H9 (cell line): ENCODE results near the gene ZNF444. TPM values are rescaled to one million over a fixed set of nuclear protein-coding genes. Genes with fewer than 3 reads are reported as not detected.

Experiments
- DNase-seq: peaks from one replicate; pipeline ENCODE4 v3.0.0-alpha.2; 2017
- H2AFZ ChIP-seq: one replicate; pipeline ENCODE4 v1.6.1; 2013; ENCODE audit warnings: mild to moderate bottlenecking, low read length, control low read depth, moderate library complexity
- H2AK5ac ChIP-seq: 2 replicates; pipeline ENCODE4 v1.6.1; 2013; ENCODE audit warnings: low read length, control low read depth, mixed read lengths; ENCODE audit not compliant: insufficient read length
- H2BK120ac ChIP-seq: one replicate; pipeline ENCODE4 v1.6.1; 2013; ENCODE audit warnings: low read depth, mild to moderate bottlenecking, low read length, control low read depth, inconsistent platforms; ENCODE audit not compliant: poor library complexity, severe bottlenecking
- H2BK12ac ChIP-seq: 2 replicates; pipeline ENCODE4 v1.6.1; 2013; ENCODE audit warnings: low read length, control low read depth, mixed read lengths, low read depth; ENCODE audit not compliant: insufficient read length
- H2BK15ac ChIP-seq: 2 replicates; pipeline ENCODE4 v1.6.1; 2013; ENCODE audit warnings: low read depth, low read length, control low read depth
- H2BK20ac ChIP-seq: one replicate; pipeline ENCODE4 v1.6.1; 2013; ENCODE audit warnings: low read depth, mild to moderate bottlenecking, low read length, control low read depth, inconsistent platforms; ENCODE audit not compliant: poor library complexity, severe bottlenecking
- H2BK5ac ChIP-seq: 2 replicates; pipeline ENCODE4 v1.6.1; 2013; ENCODE audit warnings: low read length, control low read depth, mixed read lengths; ENCODE audit not compliant: insufficient read length
- H3K14ac ChIP-seq: 2 replicates; pipeline ENCODE4 v1.6.1; 2013; ENCODE audit warnings: low read length, control low read depth; ENCODE audit not compliant: insufficient read depth
- H3K18ac ChIP-seq: 2 replicates; pipeline ENCODE4 v1.6.1; 2013; ENCODE audit warnings: low read depth, mild to moderate bottlenecking, mixed read lengths, low read length, control low read depth; ENCODE audit not compliant: insufficient read length
- H3K23ac ChIP-seq: 2 replicates; pipeline ENCODE4 v1.6.1; 2013; ENCODE audit warnings: low read length, control low read depth, mixed read lengths, low read depth; ENCODE audit not compliant: insufficient read length
- H3K23me2 ChIP-seq: 2 replicates; pipeline ENCODE4 v1.6.1; 2013; ENCODE audit warnings: low read depth, mild to moderate bottlenecking, mixed read lengths, low read length, control low read depth; ENCODE audit not compliant: insufficient read length, poor library complexity, severe bottlenecking
- H3K27ac ChIP-seq: 2 replicates; pipeline ENCODE4 v1.5.1; 2013; ENCODE audit warnings: low read length, control low read depth, mixed read lengths, low read depth; ENCODE audit not compliant: insufficient read length
- H3K27me3 ChIP-seq: 2 replicates; pipeline ENCODE4 v1.6.1; 2013; ENCODE audit warnings: low read length, control low read depth, inconsistent platforms; ENCODE audit not compliant: insufficient read depth
- H3K4ac ChIP-seq: 2 replicates; pipeline ENCODE4 v1.6.1; 2013; ENCODE audit warnings: low read depth, mild to moderate bottlenecking, control low read depth, inconsistent platforms, low read length, moderate library complexity
- H3K4me1 ChIP-seq: 2 replicates; pipeline ENCODE4 v1.6.1; 2013; ENCODE audit warnings: low read length, control low read depth, inconsistent platforms; ENCODE audit not compliant: insufficient read depth
- H3K4me2 ChIP-seq: 2 replicates; pipeline ENCODE4 v1.6.1; 2013; ENCODE audit warnings: low read length, control low read depth, mixed read lengths; ENCODE audit not compliant: insufficient read length, insufficient read depth
- H3K56ac ChIP-seq: 2 replicates; pipeline ENCODE4 v1.6.1; 2013; ENCODE audit warnings: low read depth, mild to moderate bottlenecking, mixed read lengths, low read length, control low read depth; ENCODE audit not compliant: insufficient read length
- H3K79me1 ChIP-seq: 2 replicates; pipeline ENCODE4 v1.6.1; 2013; ENCODE audit warnings: low read depth, mild to moderate bottlenecking, moderate library complexity, low read length, control low read depth, inconsistent platforms; ENCODE audit not compliant: insufficient read depth, poor library complexity, severe bottlenecking
- H3K79me2 ChIP-seq: 2 replicates; pipeline ENCODE4 v1.6.1; 2013; ENCODE audit warnings: low read length, control low read depth, inconsistent platforms; ENCODE audit not compliant: insufficient read depth
- H3K9ac ChIP-seq: 2 replicates; pipeline ENCODE4 v1.6.1; 2013; ENCODE audit warnings: low read length, control low read depth, mixed read lengths; ENCODE audit not compliant: insufficient read length; ENCODE audit errors: extremely low read depth
- H3K9me3 ChIP-seq: one replicate; pipeline ENCODE4 v1.6.1; 2013; ENCODE audit warnings: low read depth, low read length, inconsistent platforms; ENCODE audit not compliant: control insufficient read depth
- H3T11ph ChIP-seq: one replicate; pipeline ENCODE4 v1.6.1; 2013; ENCODE audit warnings: mild to moderate bottlenecking, low read length, control low read depth, inconsistent platforms
- H4K20me1 ChIP-seq: one replicate; pipeline ENCODE4 v1.6.1; 2013; ENCODE audit not compliant: control insufficient read depth, insufficient read length, insufficient read depth
- H4K5ac ChIP-seq: 2 replicates; pipeline ENCODE4 v1.6.1; 2013; ENCODE audit warnings: low read depth, mild to moderate bottlenecking, mixed read lengths, low read length, control low read depth; ENCODE audit not compliant: insufficient read length
- H4K8ac ChIP-seq: replicated peaks from 2 replicates; pipeline ENCODE4 v1.6.1; 2013; ENCODE audit warnings: low read length, control low read depth, mixed read lengths, low read depth; ENCODE audit not compliant: insufficient read length
- H4K91ac ChIP-seq: 2 replicates; pipeline ENCODE4 v1.6.1; 2013; ENCODE audit warnings: low read depth, mild to moderate bottlenecking, moderate library complexity, mixed read lengths, low read length, control low read depth; ENCODE audit not compliant: insufficient read length
- H3K27ac Mint-ChIP-seq, 3 experiments: 2 replicates in 2 of 3; 3 replicates in 1 of 3; pipeline ENCODE4 v1.8.0; 2020 to 2021; ENCODE audit warnings: mixed read lengths in 3 of 3, mild to moderate bottlenecking in 1 of 3, moderate library complexity in 1 of 3
- H3K27me3 Mint-ChIP-seq: 2 replicates; pipeline ENCODE4 v1.8.0; 2021; ENCODE audit warnings: low read depth, mild to moderate bottlenecking, moderate library complexity, mixed read lengths
- H3K36me3 Mint-ChIP-seq, 3 experiments: 2 replicates in 2 of 3; 3 replicates in 1 of 3; pipeline ENCODE4 v1.8.0; 2020 to 2021; ENCODE audit warnings: low read depth in 3 of 3, mixed read lengths in 3 of 3; ENCODE audit not compliant: insufficient read depth in 1 of 3
- H3K4me1 Mint-ChIP-seq, 2 experiments: 2 replicates each; pipeline ENCODE4 v1.8.0; 2020; ENCODE audit warnings: mixed read lengths in 2 of 2
- H3K4me3 Mint-ChIP-seq, 2 experiments: 2 replicates in 1 of 2; 3 replicates in 1 of 2; pipeline ENCODE4 v1.8.0; 2020 to 2021; ENCODE audit warnings: mild to moderate bottlenecking in 2 of 2, mixed read lengths in 2 of 2, moderate library complexity in 1 of 2
- H3K9me3 Mint-ChIP-seq, 2 experiments: 2 replicates in 1 of 2; 3 replicates in 1 of 2; pipeline ENCODE4 v1.8.0; 2020; ENCODE audit warnings: mild to moderate bottlenecking in 2 of 2, mixed read lengths in 2 of 2, moderate library complexity in 1 of 2
- WGBS: extraction: QIAGEN DNeasy Blood & Tissue Kit; methylation state at CpG from one replicate; pipeline ENCODE4 v1.1.7; 2013; ENCODE audit warnings: missing lambda C conversion rate, low lambda C conversion rate, mixed read lengths; ENCODE audit not compliant: insufficient read length; ENCODE audit errors: extremely low coverage; 5-methylcytosine and 5-hydroxymethylcytosine counted together
- total RNA-seq: library from RNA; stranded (reverse); gene quantifications from 2 replicates; pipeline ENCODE4 v1.2.1, GENCODE V29; 2021
- TF ChIP-seq, protein P1 (sequence below): fragments of 200-600 bp; sonication (generic); conservative IDR thresholded peaks from 3 replicates; pipeline ENCODE4 v1.8.0; 2021; ENCODE audit warnings: antibody characterized with exemption, mild to moderate bottlenecking

ZNF444 gene
- total RNA-seq, 1 experiment from 2014 or later: 49.7 TPM

GRCh38 chr19:56108447-56109195 lies 32.5 kb upstream of the ZNF444 start:
- H3K4me3 Mint-ChIP-seq: peak overlapping the region in 1 of 2 experiments; percentile 44; a peak in 1 of 5 replicates
- no peaks in the 10 kb centered on the region for H3K27me3 ChIP-seq
- no peaks in the 10 kb centered on the region for H3K23me2 ChIP-seq
- H2BK120ac ChIP-seq: no peak overlapping the region
- H2BK5ac ChIP-seq: no peak overlapping the region
- no peak overlapping the region for H3K18ac ChIP-seq
- no peak overlapping the region for H3K56ac ChIP-seq
- no peak overlapping the region for H3K23ac ChIP-seq
- H3K9me3 Mint-ChIP-seq: no peaks in the 10 kb centered on the region
- no peak overlapping the region for H3K27ac ChIP-seq
- no peak for DNase-seq
- peak overlapping the region; percentile 77 to 91 (median 90); a peak in 6 of 7 replicates for H3K27ac Mint-ChIP-seq
- H3K4ac ChIP-seq: no peak overlapping the region
- H3K79me1 ChIP-seq: no peaks in the 10 kb centered on the region
- H2BK12ac ChIP-seq: no peak overlapping the region
- TF ChIP-seq, protein P1, sequence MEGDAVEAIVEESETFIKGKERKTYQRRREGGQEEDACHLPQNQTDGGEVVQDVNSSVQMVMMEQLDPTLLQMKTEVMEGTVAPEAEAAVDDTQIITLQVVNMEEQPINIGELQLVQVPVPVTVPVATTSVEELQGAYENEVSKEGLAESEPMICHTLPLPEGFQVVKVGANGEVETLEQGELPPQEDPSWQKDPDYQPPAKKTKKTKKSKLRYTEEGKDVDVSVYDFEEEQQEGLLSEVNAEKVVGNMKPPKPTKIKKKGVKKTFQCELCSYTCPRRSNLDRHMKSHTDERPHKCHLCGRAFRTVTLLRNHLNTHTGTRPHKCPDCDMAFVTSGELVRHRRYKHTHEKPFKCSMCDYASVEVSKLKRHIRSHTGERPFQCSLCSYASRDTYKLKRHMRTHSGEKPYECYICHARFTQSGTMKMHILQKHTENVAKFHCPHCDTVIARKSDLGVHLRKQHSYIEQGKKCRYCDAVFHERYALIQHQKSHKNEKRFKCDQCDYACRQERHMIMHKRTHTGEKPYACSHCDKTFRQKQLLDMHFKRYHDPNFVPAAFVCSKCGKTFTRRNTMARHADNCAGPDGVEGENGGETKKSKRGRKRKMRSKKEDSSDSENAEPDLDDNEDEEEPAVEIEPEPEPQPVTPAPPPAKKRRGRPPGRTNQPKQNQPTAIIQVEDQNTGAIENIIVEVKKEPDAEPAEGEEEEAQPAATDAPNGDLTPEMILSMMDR: no peak
- peaks cover 13% of the 10 kb centered on the region for H3K4me1 ChIP-seq
- H3K9ac ChIP-seq: no peak overlapping the region
- H4K20me1 ChIP-seq: peaks cover 3% of the 10 kb centered on the region
- H3T11ph ChIP-seq: no peak overlapping the region
- peak overlapping the region; percentile 39; the same call in 1 of the 2 replicates for H3K14ac ChIP-seq
- H4K91ac ChIP-seq: no peak overlapping the region
- no peaks in the 10 kb centered on the region for H3K27me3 Mint-ChIP-seq
- peaks cover 64% of the 10 kb centered on the region; the same call in 1 of the 2 replicates for H3K79me2 ChIP-seq
- H4K5ac ChIP-seq: no peak overlapping the region
- H3K4me1 Mint-ChIP-seq: peaks cover 58 to 73% of the 10 kb centered on the region in 2 experiments
- WGBS: no CpG with 5 or more reads among the region's 24 CpGs
- H2AFZ ChIP-seq: no peak overlapping the region
- H2BK15ac ChIP-seq: no peak overlapping the region
- no peak overlapping the region for H3K4me2 ChIP-seq
- no peak overlapping the region for H4K8ac ChIP-seq
- H3K9me3 ChIP-seq: no peaks in the 10 kb centered on the region
- H3K36me3 Mint-ChIP-seq: peaks cover 2 to 13% (median 4%) of the 10 kb centered on the region in 3 experiments; a peak in 5 of 7 replicates
- H2BK20ac ChIP-seq: no peak overlapping the region
- no peak overlapping the region for H2AK5ac ChIP-seq
